SH-SY5Y (cell line): ENCODE measurements around the gene RPL14.

ENCODE experiments used
- GATA2 ChIP-seq: IDR thresholded peaks from 2 replicates; pipeline ENCODE4 v1.6.1; 2011; ENCODE audit warnings: mild to moderate bottlenecking, low read depth, low read length
- GATA3 ChIP-seq: IDR thresholded peaks from 2 replicates; pipeline ENCODE4 v1.6.1; 2011; ENCODE audit warnings: low read depth, mild to moderate bottlenecking, low read length, moderate library complexity

DNA sequence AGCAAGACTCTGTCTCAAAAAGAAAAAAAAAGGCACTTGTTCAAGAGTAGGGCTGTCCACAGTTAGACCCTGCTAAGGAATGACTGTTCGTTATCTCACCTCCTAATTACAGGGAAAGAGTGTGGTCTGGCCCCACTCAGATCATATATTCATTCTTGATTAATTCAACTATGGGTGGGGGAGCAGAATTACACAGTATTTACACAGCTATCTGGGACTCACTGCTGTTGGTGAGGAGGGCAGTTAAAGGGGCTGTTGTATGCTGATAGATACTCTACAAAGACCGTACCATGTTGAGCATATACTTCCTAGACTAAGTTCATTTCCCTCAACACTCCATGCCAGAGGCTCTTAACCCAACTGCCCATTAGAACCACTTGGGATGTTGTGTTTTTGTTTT, 44.9 kb downstream of the RPL14 start:
- TF ChIP-seq GATA3 (no peak), GATA2 (no peak)
